ENCODE results near the gene TSC22D1.
"Not testable (repeated sequence)": the region's sequence is repeated elsewhere in the genome, so short reads cannot be mapped to it uniquely, and the experiment has no call there.

Gene TSC22D1

DNA sequence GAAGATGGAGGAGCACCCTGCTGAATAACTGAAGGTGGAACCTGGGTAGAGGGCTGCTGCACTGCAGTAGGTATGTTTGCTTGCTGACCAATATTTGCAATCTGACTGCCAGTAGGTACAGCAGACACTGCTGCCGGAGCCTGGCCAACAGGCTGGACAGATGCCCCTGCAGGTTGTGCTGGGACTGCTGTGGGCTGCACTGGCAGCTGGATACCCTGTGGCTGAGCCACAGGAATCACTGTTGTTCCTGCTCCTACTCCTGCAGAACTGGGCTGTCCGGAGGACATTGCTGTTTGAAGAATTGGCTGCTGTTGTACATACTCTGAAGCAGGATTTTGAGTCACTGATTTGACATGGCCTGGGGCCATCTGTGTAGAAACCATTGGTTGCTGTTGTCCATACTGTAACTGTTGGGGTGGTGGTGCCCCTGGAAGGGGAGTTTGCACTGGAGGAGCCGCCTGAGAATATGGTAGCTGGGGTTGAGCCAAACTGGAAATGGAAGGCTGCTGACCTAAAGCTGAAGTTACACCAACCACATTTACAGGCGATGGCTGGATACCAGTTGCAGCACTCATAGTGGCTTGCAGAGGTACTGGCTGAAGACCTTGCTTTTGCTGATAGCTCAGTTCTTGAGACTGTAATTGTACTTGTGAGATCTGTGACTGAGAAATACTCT lies 2.2 kb downstream of the TSC22D1 start:
- DNase-seq (ENCODE audit: low read depth): peak; percentile 78
- peak overlapping the region; percentile 89 for H3K4me3 ChIP-seq (ENCODE audit: low read depth, low read length)
- TF ChIP-seq, protein P1, sequence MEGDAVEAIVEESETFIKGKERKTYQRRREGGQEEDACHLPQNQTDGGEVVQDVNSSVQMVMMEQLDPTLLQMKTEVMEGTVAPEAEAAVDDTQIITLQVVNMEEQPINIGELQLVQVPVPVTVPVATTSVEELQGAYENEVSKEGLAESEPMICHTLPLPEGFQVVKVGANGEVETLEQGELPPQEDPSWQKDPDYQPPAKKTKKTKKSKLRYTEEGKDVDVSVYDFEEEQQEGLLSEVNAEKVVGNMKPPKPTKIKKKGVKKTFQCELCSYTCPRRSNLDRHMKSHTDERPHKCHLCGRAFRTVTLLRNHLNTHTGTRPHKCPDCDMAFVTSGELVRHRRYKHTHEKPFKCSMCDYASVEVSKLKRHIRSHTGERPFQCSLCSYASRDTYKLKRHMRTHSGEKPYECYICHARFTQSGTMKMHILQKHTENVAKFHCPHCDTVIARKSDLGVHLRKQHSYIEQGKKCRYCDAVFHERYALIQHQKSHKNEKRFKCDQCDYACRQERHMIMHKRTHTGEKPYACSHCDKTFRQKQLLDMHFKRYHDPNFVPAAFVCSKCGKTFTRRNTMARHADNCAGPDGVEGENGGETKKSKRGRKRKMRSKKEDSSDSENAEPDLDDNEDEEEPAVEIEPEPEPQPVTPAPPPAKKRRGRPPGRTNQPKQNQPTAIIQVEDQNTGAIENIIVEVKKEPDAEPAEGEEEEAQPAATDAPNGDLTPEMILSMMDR (conservative IDR thresholded peaks at IDR 0.05; ENCODE audit: low read depth, low read length): peak; percentile 69

DNA sequence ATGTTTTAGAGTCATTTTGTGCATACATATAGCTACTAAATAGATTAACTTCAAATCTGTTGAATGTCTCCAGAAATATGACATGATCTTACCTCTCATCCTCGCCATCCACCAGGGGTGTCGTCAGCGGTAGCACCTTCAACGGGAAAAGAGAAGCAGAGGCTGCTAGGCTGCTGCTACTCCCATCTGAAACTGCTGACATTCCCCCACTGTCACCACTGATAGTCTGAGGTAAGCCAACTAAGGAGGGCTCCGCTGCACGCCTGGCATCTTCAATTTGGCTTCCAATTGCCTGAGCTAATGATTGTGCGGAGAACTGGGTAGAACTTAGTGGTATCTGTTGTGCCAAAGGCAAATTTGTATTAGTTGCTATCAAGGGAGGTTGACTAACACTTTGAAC lies 3.1 kb downstream of the TSC22D1 start:
- H3K4me3 ChIP-seq (ENCODE audit: low read depth, low read length): peak overlapping the region; percentile 44

GRCh38 chr13:44566601-44567000 lies 9.5 kb downstream of the TSC22D1 start:
- DNase-seq (ENCODE audit: low read depth): no peak
- TF ChIP-seq, protein P1 (conservative IDR thresholded peaks at IDR 0.05; ENCODE audit: low read depth, low read length): no peak

More for the DNA sequence above, 3.1 kb downstream of the TSC22D1 start:
- TF ChIP-seq, protein P1 (conservative IDR thresholded peaks at IDR 0.05; ENCODE audit: low read depth, low read length): no peak
- no peak for DNase-seq (ENCODE audit: low read depth)

DNA sequence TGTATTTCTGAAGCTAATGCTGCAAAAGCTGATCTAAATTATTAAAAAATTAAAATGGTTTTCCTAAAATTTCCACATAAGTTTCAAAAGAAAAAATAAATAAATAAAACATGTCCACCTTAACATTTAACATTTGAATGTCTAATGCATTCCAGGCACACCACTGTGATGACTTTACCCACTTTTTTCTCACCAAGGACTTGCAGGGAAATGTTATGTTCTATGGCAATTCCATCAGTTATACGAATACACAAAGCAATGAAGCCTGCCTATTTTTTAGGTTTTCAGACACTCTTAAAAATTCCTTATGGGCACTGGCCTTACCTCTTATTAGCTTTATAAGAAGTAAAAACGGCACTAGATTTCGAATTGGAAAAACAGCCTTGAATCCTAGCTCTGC lies 10.2 kb downstream of the TSC22D1 start:
- DNase-seq (ENCODE audit: low read depth): peak; percentile 33
- TF ChIP-seq, protein P1 (conservative IDR thresholded peaks at IDR 0.05; ENCODE audit: low read depth, low read length): no peak

More at GRCh38 chr13:44566601-44567000, 9.5 kb downstream of the TSC22D1 start:
- no peak overlapping the region for H3K4me3 ChIP-seq (ENCODE audit: low read depth, low read length)

GRCh38 chr13:44564936-44565335 lies 11.2 kb downstream of the TSC22D1 start:
- H3K4me3 ChIP-seq (ENCODE audit: low read depth, low read length): no peak overlapping the region
- DNase-seq (ENCODE audit: low read depth): no peak
- TF ChIP-seq, protein P1 (conservative IDR thresholded peaks at IDR 0.05; ENCODE audit: low read depth, low read length): no peak

More for the DNA sequence above, 10.2 kb downstream of the TSC22D1 start:
- H3K4me3 ChIP-seq (ENCODE audit: low read depth, low read length): no peak overlapping the region

GRCh38 chr13:44562853-44563252 lies 13.3 kb downstream of the TSC22D1 start:
- not testable (repeated sequence) for H3K4me3 ChIP-seq (ENCODE audit: low read depth, low read length); DNase-seq (ENCODE audit: low read depth)

DNA sequence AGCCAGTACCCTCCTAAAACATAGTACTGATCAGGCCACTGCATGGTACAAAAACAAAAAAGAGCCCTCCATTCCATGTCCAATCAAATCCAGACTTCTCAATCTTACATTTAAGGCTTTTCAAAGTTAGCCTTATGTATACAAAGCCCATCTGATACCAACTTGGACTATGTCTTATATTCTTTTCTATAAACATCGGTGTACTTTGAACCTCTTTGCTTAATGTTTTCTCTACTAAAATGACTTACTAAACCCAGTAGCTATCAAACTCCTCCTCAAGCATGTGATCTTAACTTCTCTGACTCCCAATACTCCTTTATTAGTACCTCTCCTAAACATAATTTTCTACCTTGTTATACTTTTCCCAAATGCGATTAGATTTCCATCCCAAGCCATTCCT lies 14.8 kb downstream of the TSC22D1 start:
- no peak for DNase-seq (ENCODE audit: low read depth)
- no peak overlapping the region for H3K4me3 ChIP-seq (ENCODE audit: low read depth, low read length)
- TF ChIP-seq, protein P1 (conservative IDR thresholded peaks at IDR 0.05; ENCODE audit: low read depth, low read length): no peak
